Thyroid gland (tissue), 4 donors: Measurements from ENCODE around the gene ANKRD40. TPM values are rescaled to one million over a fixed set of nuclear protein-coding genes. Genes with fewer than 3 reads are reported as not detected.
A peak's percentile ranks its signal among the peaks of the same experiment; 100 is the strongest.
"Not testable (repeated sequence)": the region's sequence is repeated elsewhere in the genome, so short reads cannot be mapped to it uniquely, and the experiment has no call there.

ENCODE experiments used
- DNase-seq, 2 donors: peaks; one replicate each; pipeline ENCODE4 v3.0.0-alpha.2; 2019
- H3K27ac ChIP-seq, 3 donors: fragments of 200-600 bp; sonication (generic); 1 replicate in 2 of 3; 2 replicates in 1 of 3; pipeline ENCODE4 v1.5.1; 2016 to 2019; ENCODE audit warnings: mild to moderate bottlenecking in 1 of 3, moderate library complexity in 1 of 3
- H3K27me3 ChIP-seq: fragments of 200-600 bp; sonication (generic); one replicate; pipeline ENCODE4 v1.5.1; 2019
- H3K36me3 ChIP-seq, 2 donors: fragments of 200-600 bp; sonication (generic); one replicate each; pipeline ENCODE4 v1.5.1; 2016 to 2019
- H3K4me1 ChIP-seq, 2 donors: fragments of 200-600 bp; sonication (generic); one replicate each; pipeline ENCODE4 v1.5.1; 2017 to 2019
- H3K4me3 ChIP-seq, 3 donors: fragments of 200-600 bp; sonication (generic); replicated peaks in 1 of 3; 1 replicate in 2 of 3; 2 replicates in 1 of 3; pipeline ENCODE4 v1.5.1; 2016; ENCODE audit warnings: mild to moderate bottlenecking in 1 of 3
- H3K9me3 ChIP-seq: fragments of 200-600 bp; sonication (generic); one replicate; pipeline ENCODE4 v1.5.1; 2017
- CTCF ChIP-seq, 6 experiments: fragments of 200-600 bp in 3 of 6; fragments of 450-650 bp in 3 of 6; sonication (generic) in 3 of 6; IDR thresholded peaks; one replicate each; pipeline ENCODE4 v1.5.1; 2016 to 2019; ENCODE audit warnings: antibody characterized with exemption in 6 of 6, mild to moderate bottlenecking in 2 of 6, inconsistent platforms in 1 of 6, moderate library complexity in 1 of 6
- POLR2A ChIP-seq, 2 donors: fragments of 450-650 bp; IDR thresholded peaks; one replicate each; pipeline ENCODE4 v1.6.1; 2017; ENCODE audit warnings: antibody characterized with exemption in 2 of 2, mild to moderate bottlenecking in 2 of 2, moderate library complexity in 1 of 2
- WGBS, 2 donors: methylation state at CpG; one replicate each; pipeline ENCODE4 v1.1.5; 2017; 5-methylcytosine and 5-hydroxymethylcytosine counted together
- intact Hi-C: fragments of 100-400 bp; cut with DNase I; formaldehyde crosslinking; loops from one replicate; pipeline ENCODE4 v1.15.1; 2023
- total RNA-seq, 4 donors: library from RNA; depleted of rRNA; stranded (reverse); fragments of >200 nt; gene quantifications; one replicate each; pipeline ENCODE4 v1.2.3, GENCODE V29; 2016

Gene ANKRD40
- total RNA-seq, 4 donors from 2014 or later = 29.4 to 40.2 (median 35.1) TPM

- intact Hi-C loops = no loop called here
- peak; percentile 91 to 95 for DNase-seq
Measured at GRCh38 chr17:50719144-50719923, 11.6 kb upstream of the ANKRD40 start, which contains the start of gene LUC7L3. Gene LUC7L3 (plus strand): TSS chr17:50719603. CDS start chr17:50719733, 130 bp downstream.

GRCh38 chr17:50715471-50715870 lies 7.8 kb upstream of the ANKRD40 start:
- WGBS, 2 donors = 92 to 94% methylated on average over 3 of the region's 3 CpGs
- DNase-seq = no peak
- Histone ChIP-seq H3K4me1 (peaks cover 0 to 3% of the 10 kb centered on the region in 2 donors), H3K4me3 (no peak overlapping the region), H3K36me3 (no peaks in the 10 kb centered on the region), H3K27me3 (no peaks in the 10 kb centered on the region), H3K27ac (no peak overlapping the region), H3K9me3 (no peaks in the 10 kb centered on the region)
- TF ChIP-seq POLR2A (IDR thresholded peaks at IDR 0.05) (no peak), CTCF (IDR thresholded peaks at IDR 0.05) (no peak)
- intact Hi-C loops = no loop called here

More at GRCh38 chr17:50719144-50719923, 11.6 kb upstream of the ANKRD40 start, which contains the start of gene LUC7L3:
- Histone ChIP-seq H3K4me3 (peak within 1 kb of the TSS; percentile 56 to 76 (median 61)), H3K4me1 (peaks cover 22 to 29% of the 10 kb centered on the region in 2 donors), H3K9me3 (no peaks in the 10 kb centered on the region), H3K36me3 (no peaks in the 10 kb centered on the region), H3K27ac (peak within 1 kb of the TSS; percentile 96 to 99 (median 96)), H3K27me3 (no peaks in the 10 kb centered on the region)
- WGBS, 2 donors = 3 to 9% methylated on average over 14 to 48 of the region's 76 CpGs
- TF ChIP-seq POLR2A (IDR thresholded peaks at IDR 0.05) = peak; percentile 43 to 88
- no peak for TF ChIP-seq CTCF (IDR thresholded peaks at IDR 0.05)

GRCh38 chr17:50712641-50713040 lies 4.9 kb upstream of the ANKRD40 start:
- Histone ChIP-seq H3K27ac (no peak overlapping the region), H3K36me3 (no peaks in the 10 kb centered on the region), H3K4me3 (no peak overlapping the region), H3K27me3 (no peaks in the 10 kb centered on the region), H3K9me3 (no peaks in the 10 kb centered on the region), H3K4me1 (peaks cover 14 to 15% of the 10 kb centered on the region in 2 donors)
- no peak for TF ChIP-seq CTCF (IDR thresholded peaks at IDR 0.05)
- TF ChIP-seq POLR2A (IDR thresholded peaks at IDR 0.05) = no peak
- intact Hi-C loops = no loop called here
- WGBS, 2 donors = 89 to 91% methylated on average over 9 of the region's 9 CpGs
- DNase-seq = no peak

GRCh38 chr17:50710650-50711049 lies 2.9 kb upstream of the ANKRD40 start:
- no peaks in the 10 kb centered on the region for H3K27me3 ChIP-seq
- no peak for DNase-seq
- 92% methylated on average over 4 of the region's 4 CpGs for WGBS, 2 donors
- intact Hi-C loops = no loop called here
- no peak overlapping the region for H3K27ac ChIP-seq
- no peak overlapping the region for H3K4me3 ChIP-seq
- no peaks in the 10 kb centered on the region for H3K36me3 ChIP-seq
- peaks cover 20 to 26% of the 10 kb centered on the region in 2 donors for H3K4me1 ChIP-seq
- H3K9me3 ChIP-seq = no peaks in the 10 kb centered on the region
- no peak for TF ChIP-seq CTCF (IDR thresholded peaks at IDR 0.05)
- TF ChIP-seq POLR2A (IDR thresholded peaks at IDR 0.05) = no peak

GRCh38 chr17:50710025-50710424 lies 2.3 kb upstream of the ANKRD40 start:
- H3K36me3 ChIP-seq = no peaks in the 10 kb centered on the region
- TF ChIP-seq POLR2A (IDR thresholded peaks at IDR 0.05) (no peak), CTCF (IDR thresholded peaks at IDR 0.05) (no peak)
- intact Hi-C loops = no loop called here
- no peak overlapping the region for H3K4me3 ChIP-seq
- no peak for DNase-seq
- WGBS, 2 donors = 87 to 96% methylated on average over 2 of the region's 2 CpGs
- no peak overlapping the region for H3K27ac ChIP-seq
- H3K9me3 ChIP-seq = no peaks in the 10 kb centered on the region
- H3K4me1 ChIP-seq = peaks cover 20 to 26% of the 10 kb centered on the region in 2 donors
- no peaks in the 10 kb centered on the region for H3K27me3 ChIP-seq

- not testable (repeated sequence) for H3K27me3 ChIP-seq, DNase-seq, H3K36me3 ChIP-seq, H3K9me3 ChIP-seq, H3K4me3 ChIP-seq
- intact Hi-C loops = loop anchor here (5.0 kb wide), 1 partner anchor 162 kb away; the partner anchor contains the start of gene SPATA20
- Histone ChIP-seq H3K27ac (peak overlapping the region; percentile 96 to 98 (median 98)), H3K4me1 (peaks cover 20 to 28% of the 10 kb centered on the region in 2 donors)
- WGBS, 2 donors = 84 to 90% methylated on average over 4 of the region's 4 CpGs
Measured at GRCh38 chr17:50709053-50709452, 1.3 kb upstream of the ANKRD40 start.
